H4 (cell line): ENCODE measurements around the gene SAMD4A. TPM values are rescaled to one million over a fixed set of nuclear protein-coding genes. Genes with fewer than 3 reads are reported as not detected.

Experiments
- DNase-seq: peaks from one replicate; pipeline ENCODE4 v3.0.0-alpha.2; 2015; ENCODE audit warnings: low spot score
- total RNA-seq: library from RNA; depleted of rRNA; stranded (reverse); fragments of >200 nt; shearing (Covaris generic); gene quantifications from 2 replicates; pipeline ENCODE4 v1.2.3, GENCODE V29; 2014

SAMD4A gene
- total RNA-seq, 1 experiment from 2014 or later = 1.8 TPM

GRCh38 chr14:54781080-54781479, 214.2 kb downstream of the SAMD4A start:
- no peak for DNase-seq

DNA sequence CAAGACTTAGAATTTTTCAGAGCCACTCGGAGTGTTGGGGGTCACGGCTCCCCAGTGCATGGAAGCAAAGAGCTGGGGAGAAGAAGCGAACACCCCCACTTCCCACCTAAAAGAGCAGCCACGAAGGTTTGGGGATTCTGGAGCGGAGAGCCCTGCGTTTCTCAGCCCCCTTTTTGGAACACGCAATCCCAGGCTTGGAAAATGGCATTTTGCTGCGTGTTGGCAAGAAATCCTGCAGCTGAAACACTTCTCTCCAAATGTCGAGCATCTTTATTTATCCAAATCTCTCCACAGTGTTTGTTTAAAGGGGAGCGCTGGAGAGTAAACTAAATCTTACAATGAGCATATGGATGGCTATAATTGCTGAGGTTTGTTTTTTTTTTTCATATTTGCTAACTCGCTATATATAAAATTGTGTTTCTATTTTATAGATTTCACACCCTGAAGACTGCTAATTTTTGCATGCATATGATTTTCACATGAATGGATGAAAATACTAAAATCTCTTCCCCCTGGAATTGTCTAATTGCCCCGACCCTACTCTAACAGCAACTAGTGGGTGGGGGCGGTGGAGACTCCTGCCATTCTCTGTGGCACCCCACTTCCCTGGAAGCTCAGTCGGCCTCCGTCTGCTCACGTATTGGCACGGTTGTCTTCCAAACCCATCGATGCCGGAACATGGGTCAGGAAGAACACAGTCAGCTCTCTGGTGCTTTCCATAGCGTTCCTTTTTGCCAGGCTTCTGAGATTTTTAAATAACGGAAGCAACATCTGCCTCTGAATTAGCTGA, 215.2 kb downstream of the SAMD4A start:
- DNase-seq = no peak

DNA sequence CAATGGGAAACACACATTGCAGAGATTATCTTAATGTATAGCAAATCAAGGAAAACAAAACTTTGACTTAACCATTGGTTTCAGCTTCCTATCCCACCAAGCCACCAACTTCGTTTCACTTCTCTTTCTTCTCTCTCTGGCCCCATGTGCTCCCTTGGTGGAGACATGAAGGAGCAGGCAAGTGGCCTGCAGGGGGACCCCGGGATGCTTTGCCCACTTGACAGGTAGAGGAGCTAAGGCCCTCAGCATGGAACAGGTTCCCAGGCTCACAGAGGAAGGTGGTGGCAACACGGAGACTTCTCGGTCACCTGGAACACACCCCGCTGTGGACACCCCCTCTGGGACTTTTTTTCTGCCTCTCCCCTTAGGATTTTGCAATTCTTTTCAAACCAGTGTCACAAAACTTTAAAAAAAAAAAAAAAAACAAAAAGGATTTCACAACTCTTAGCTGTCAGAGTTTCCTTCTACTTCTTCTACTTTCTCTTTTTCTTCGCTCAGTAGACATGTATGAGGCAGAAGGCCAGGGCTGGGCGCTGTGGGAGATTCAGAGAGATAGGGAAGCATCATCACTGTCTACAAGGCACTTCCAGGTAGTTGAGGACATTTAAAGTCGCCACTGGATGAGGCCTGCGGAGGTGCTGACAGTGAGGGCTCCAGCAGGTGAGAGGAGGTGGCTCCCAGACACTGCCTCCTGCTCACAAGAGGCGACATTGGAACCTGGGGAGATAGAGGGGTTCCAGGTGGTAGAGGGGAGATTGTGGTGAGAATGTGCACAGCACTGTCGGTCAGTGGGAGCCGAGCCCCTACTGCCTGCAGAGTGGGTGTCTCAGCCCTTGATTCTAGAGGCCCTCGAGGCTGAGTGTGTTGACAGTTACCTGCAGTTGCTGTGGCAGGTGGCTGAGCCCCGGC, 216.1 kb downstream of the SAMD4A start:
- DNase-seq = no peak

DNA sequence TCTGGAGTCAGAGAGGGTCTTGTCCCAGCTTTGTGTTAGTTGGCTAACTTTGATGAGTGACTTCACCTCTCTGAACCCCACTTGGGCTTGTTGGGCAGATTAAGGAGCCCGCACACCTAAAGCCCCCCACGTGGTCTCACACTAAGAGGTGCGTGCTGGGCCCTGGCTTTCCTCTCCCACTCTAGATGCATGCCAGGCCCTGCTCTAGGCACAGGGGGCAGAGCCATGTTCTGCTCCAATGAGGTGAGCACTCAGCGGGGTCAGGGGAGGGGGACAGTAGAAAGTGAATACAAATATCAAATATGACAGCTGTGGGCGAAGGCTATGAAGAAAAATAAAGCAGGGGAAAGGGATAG, 216.7 kb downstream of the SAMD4A start:
- no peak for DNase-seq

- no peak for DNase-seq
Measured at GRCh38 chr14:54784060-54784459, 217.1 kb downstream of the SAMD4A start.

DNA sequence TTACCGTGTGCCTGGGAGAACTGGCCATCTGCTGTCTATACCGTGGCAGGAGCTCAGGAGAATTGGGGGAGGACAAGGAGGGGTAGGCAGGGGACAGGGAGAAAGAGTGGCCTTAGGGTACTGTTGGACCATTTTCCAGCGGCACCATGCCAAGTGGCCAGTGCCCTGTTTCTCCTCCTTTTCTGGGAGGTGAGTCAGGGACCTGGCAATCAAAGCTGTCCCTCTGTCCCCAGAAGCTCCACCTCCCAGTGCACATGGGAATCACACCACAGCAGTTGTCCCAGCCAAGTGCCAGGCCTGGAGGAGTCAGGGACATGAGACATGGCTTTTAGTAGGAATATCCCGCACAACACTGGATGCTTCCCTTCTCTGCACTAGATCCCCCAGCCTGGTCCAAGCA, 217.7 kb downstream of the SAMD4A start:
- DNase-seq = no peak

DNA sequence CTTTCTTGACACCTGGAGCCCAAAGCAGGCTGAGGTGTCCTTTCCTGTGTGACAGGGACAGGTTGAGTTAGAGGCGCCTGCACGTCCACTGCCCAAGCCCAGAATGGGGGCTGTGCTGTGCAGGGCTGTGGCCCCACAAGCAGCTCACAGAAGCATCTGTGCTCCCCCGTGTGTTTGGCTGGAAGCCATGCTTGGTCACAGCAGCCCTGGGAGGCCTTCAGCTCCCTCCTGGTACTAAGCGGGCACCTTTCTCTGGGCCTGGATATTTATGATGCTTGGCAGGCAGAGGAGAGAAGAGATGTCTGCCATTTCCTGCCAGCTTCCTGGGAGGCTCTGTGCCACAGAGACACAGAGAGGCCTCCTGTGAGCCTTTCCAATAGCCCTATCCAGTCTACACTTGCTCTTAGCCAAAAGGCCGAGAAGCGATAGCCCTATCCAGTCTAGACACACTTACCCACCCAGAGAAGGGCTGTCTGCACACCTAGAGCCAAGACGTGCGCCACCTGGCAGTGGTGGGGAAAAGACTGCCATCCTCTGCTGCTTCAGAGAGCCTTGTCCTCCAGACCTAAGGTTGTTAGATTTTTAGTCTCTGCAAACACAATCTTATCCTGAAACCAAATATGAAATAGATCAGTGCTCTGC, 218.3 kb downstream of the SAMD4A start:
- DNase-seq = no peak

- no peak for DNase-seq
Measured at GRCh38 chr14:54785778-54786770, 219.1 kb downstream of the SAMD4A start.

DNA sequence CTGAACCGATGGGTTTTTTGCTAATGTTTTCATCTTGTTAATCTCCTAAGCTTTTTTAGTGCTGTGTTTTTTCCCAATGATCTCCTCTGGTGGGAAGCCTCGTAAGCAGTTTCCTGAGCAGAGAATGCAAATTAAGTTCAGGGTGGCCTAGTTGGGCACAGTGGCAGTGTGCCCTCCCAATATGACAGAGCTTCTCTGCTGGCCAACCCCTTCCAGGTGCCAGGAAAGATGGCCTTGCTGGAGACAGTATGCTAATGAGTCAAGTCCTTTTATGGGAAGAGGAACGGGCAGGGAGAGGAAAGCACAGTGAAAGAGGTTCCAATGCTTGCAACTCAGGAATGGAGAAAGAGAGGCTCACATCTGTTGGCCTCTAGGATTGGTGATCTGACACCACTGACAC, 219.9 kb downstream of the SAMD4A start:
- no peak for DNase-seq

- DNase-seq = no peak
Measured at GRCh38 chr14:54787261-54787660, 220.3 kb downstream of the SAMD4A start.

DNA sequence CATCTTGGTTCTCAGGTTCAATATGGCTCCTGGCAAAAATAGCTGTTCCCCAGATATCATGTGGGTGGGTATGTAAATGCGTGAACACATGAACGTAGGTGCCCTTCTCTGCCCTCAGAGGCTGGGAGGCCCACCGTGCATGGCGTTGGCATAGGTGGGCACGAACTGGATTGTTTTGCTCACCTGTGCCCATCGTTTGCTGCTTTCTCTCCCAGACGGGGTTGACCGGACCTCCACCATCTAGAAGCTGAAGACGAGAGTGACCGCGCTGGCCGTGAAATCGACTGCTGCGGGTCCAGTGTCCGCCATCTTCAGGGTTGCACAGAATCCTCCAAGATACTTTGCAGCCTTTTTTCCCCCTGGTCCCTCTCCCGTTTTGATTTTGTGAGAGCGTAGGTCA, 221.8 kb downstream of the SAMD4A start:
- DNase-seq = no peak

DNA sequence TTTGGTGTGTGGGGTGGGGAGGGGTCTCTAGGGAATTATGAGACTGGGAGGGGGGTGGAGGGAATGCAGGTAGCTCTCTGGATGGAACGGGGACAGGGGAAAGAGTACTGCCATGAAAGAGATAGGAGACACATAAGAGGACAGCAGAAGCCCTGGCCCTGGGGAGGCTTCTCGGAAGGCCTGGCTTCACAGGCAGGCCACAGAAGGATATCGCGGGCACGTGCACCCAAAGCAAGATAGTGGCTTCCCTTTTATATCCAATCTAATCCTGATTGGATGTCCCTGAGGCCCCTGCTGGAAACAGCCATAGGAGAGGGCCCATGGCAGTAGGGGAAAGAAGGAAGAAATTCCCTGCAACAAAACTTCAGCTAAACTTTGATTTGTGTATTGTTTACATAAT, 222.2 kb downstream of the SAMD4A start:
- no peak for DNase-seq

- no peak for DNase-seq
Measured at GRCh38 chr14:54789781-54790480, 223.0 kb downstream of the SAMD4A start.

GRCh38 chr14:54791001-54791400, 224.1 kb downstream of the SAMD4A start:
- no peak for DNase-seq

DNA sequence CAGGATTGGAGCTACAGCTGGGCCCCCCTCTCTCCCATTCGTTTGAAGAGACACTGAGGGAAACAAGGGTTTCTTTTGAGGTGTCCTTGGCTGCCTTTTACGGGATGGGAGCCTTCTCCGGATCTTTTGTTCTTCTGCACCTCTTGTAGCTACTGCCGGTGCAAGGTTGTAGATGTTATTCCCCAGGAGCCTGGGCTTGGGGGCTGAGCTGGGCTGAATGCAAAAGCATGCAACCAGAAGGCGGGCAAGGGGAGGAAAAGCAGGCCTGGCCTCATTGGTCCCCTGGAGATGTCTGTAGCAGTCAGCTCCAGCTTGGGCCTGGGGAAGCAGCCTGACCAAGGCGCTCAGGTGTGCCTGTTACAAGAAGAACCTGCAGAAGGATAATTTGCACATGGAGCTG, 225.4 kb downstream of the SAMD4A start:
- DNase-seq = no peak

DNA sequence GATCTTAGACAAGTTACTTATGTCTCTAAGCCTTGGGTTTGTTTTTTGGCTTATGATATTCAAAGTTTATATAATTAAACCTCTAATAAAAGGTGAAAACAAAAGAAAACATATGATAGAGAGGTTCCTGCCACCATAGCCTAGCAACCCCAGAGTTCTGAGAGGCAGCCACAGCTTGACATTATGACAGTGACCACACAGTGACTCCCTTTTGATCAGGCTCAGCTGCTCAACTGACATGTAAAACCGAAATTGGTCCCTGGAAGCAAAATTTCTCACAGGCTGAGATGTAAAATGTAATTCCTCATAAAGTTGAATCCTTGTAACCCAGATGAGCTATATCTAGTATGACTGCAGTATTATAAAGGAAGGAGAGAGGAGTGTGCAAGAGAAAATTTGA, 227.2 kb downstream of the SAMD4A start:
- DNase-seq = no peak

GRCh38 chr14:54794796-54795195, 227.9 kb downstream of the SAMD4A start:
- no peak for DNase-seq

GRCh38 chr14:54796961-54797360, 230.0 kb downstream of the SAMD4A start:
- DNase-seq = no peak

GRCh38 chr14:54797556-54797955, 230.6 kb downstream of the SAMD4A start:
- DNase-seq = no peak

DNA sequence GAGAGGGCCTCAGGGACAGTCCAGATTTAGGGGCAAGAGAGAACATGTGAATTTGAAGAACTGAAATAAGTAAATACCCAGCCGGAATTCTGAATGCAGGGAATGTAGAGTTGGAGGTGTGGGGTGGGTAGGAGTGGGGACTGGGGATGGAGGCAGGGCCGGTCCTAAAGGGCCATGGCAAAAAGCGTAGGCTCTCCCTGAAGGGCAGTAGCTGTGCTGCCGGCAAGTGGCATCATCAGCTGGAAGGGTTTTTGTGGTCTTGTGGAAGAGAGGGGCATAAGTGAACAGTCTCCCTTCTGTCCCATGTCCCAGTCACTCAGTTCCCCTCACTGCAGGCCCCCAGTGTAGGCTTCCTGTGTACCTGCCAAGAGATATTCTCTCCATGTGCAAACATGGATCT, 231.1 kb downstream of the SAMD4A start:
- no peak for DNase-seq
